ENCODE results near the gene BPIFB3. TPM values are rescaled to one million over a fixed set of nuclear protein-coding genes. Genes with fewer than 3 reads are reported as not detected.

The BPIFB3 gene
- polyA plus RNA-seq, 1 donor (not counting 4 experiments of a cell fraction or from before 2014, with no cell fraction given) = not detected

- H3K27ac ChIP-seq (ENCODE audit: control insufficient read depth, insufficient read depth, low read length) = no peak overlapping the region
- no peak for TF ChIP-seq CTCF (optimal IDR thresholded peaks at IDR 0.05 in 1 of 3, IDR thresholded peaks at IDR 0.05 in 1 of 3, conservative IDR thresholded peaks at IDR 0.05 in 1 of 3; ENCODE audit: extremely low read depth in 1 of 3, insufficient read depth in 2 of 3, low read length in 3 of 3)
- no peak for TF ChIP-seq EZH2 (IDR thresholded peaks at IDR 0.05; ENCODE audit: low read length)
- no peaks in the 10 kb centered on the region for H3K36me3 ChIP-seq (ENCODE audit: control insufficient read depth in 2 of 2, extremely low read depth in 1 of 2, insufficient read depth in 2 of 2, low read length in 2 of 2)
- no peaks in the 10 kb centered on the region for H3K79me2 ChIP-seq (ENCODE audit: control insufficient read depth, insufficient read depth, low read length)
- no peaks in the 10 kb centered on the region for H3K9me1 ChIP-seq (ENCODE audit: control insufficient read depth, extremely low read depth, insufficient read depth, low read length)
- peaks cover 4% of the 10 kb centered on the region for H3K27me3 ChIP-seq (ENCODE audit: control insufficient read depth, extremely low read depth, insufficient read depth, low read length)
- no peaks in the 10 kb centered on the region for H3K9me3 ChIP-seq (ENCODE audit: control insufficient read depth, low read depth, low read length)
- DNase-seq (ENCODE audit: low read depth, low spot score) (no peak), FAIRE-seq (no peak)
- no peak overlapping the region for H2AFZ ChIP-seq (ENCODE audit: control insufficient read depth, low read length)
- H3K9ac ChIP-seq (ENCODE audit: control insufficient read depth, extremely low read depth, insufficient read depth, low read length) = no peak overlapping the region
- no peaks in the 10 kb centered on the region for H4K20me1 ChIP-seq (ENCODE audit: control insufficient read depth, extremely low read depth, insufficient read depth, low read length)
- dilution Hi-C loops (cut with MboI; ENCODE audit: extremely low pct_ligation_motif_present, low sequenced_read_pairs) = no loop called here
- H3K4me2 ChIP-seq (ENCODE audit: control insufficient read depth, extremely low read depth, insufficient read depth, low read depth, low read length) = no peak overlapping the region
- H3K4me3 ChIP-seq (ENCODE audit: control insufficient read depth in 2 of 3, extremely low read depth in 1 of 3, insufficient read depth in 2 of 3, low read depth in 1 of 3, low read length in 3 of 3) = no peak overlapping the region
- peaks cover 4% of the 10 kb centered on the region for H3K4me1 ChIP-seq (ENCODE audit: control insufficient read depth, extremely low read depth, insufficient read depth, low read length)
Measured at GRCh38 chr20:33070111-33071053, 16.7 kb downstream of the BPIFB3 start.

- FAIRE-seq = no peak
- H3K9ac ChIP-seq (ENCODE audit: control insufficient read depth, extremely low read depth, insufficient read depth, low read length) = no peak overlapping the region
- dilution Hi-C loops (cut with MboI; ENCODE audit: extremely low pct_ligation_motif_present, low sequenced_read_pairs) = no loop called here
- no peak overlapping the region for H3K4me2 ChIP-seq (ENCODE audit: control insufficient read depth, extremely low read depth, insufficient read depth, low read depth, low read length)
- no peaks in the 10 kb centered on the region for H3K9me1 ChIP-seq (ENCODE audit: control insufficient read depth, extremely low read depth, insufficient read depth, low read length)
- H3K79me2 ChIP-seq (ENCODE audit: control insufficient read depth, insufficient read depth, low read length) = no peaks in the 10 kb centered on the region
- H3K36me3 ChIP-seq (ENCODE audit: control insufficient read depth in 2 of 2, extremely low read depth in 1 of 2, insufficient read depth in 2 of 2, low read length in 2 of 2) = no peaks in the 10 kb centered on the region
- no peak for DNase-seq (ENCODE audit: low read depth, low spot score)
- TF ChIP-seq EZH2 (IDR thresholded peaks at IDR 0.05; ENCODE audit: low read length) (no peak), CTCF (optimal IDR thresholded peaks at IDR 0.05 in 1 of 3, IDR thresholded peaks at IDR 0.05 in 1 of 3, conservative IDR thresholded peaks at IDR 0.05 in 1 of 3; ENCODE audit: extremely low read depth in 1 of 3, insufficient read depth in 2 of 3, low read length in 3 of 3) (no peak)
- H3K4me1 ChIP-seq (ENCODE audit: control insufficient read depth, extremely low read depth, insufficient read depth, low read length) = no peaks in the 10 kb centered on the region
- H3K27ac ChIP-seq (ENCODE audit: control insufficient read depth, insufficient read depth, low read length) = no peak overlapping the region
- H3K4me3 ChIP-seq (ENCODE audit: control insufficient read depth in 2 of 3, extremely low read depth in 1 of 3, insufficient read depth in 2 of 3, low read depth in 1 of 3, low read length in 3 of 3) = no peak overlapping the region
- H3K9me3 ChIP-seq (ENCODE audit: control insufficient read depth, low read depth, low read length) = no peaks in the 10 kb centered on the region
- no peaks in the 10 kb centered on the region for H4K20me1 ChIP-seq (ENCODE audit: control insufficient read depth, extremely low read depth, insufficient read depth, low read length)
- peaks cover 4% of the 10 kb centered on the region for H3K27me3 ChIP-seq (ENCODE audit: control insufficient read depth, extremely low read depth, insufficient read depth, low read length)
- H2AFZ ChIP-seq (ENCODE audit: control insufficient read depth, low read length) = no peak overlapping the region
Measured at GRCh38 chr20:33071198-33071597, 17.5 kb downstream of the BPIFB3 start.
